ENCODE results near the gene HOXA6.

Gene HOXA6

DNA sequence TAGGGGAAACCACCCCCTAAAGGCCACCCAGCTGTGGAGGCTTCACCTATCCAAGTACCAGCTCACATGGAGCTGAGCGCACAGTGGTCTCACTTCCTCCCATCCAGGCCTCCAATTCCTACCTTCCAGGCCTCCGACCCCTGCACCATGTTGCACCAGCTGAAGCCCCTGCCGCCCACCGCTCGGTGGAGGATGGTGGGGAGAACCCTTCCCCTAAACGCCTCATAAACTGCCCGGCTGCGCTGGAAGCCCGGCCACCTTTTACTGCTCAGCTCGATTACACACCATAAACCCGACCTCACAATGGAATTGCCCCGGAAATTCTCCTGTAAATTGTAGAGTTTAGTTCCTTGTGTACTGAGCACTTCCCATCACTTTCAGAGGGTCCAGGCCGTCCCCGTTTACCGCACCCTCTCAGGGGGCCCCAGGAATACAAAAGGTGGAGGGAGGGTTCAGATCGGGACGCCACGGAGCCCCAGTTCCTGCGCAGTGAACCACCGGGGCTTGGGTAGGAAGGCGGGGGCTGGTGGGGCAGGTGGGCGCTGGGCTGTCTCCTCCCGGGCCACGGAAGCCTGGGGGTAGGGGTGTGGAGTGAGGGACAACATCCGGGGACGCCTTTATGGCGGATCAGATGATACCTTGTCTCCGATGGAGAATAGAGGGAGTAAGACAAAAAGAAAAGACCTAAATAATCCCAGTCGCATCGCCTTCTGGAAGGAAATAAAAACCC lies 10.3 kb upstream of the HOXA6 start:
- 58% methylated on average over 29 of the region's 30 CpGs for WGBS
- H3K36me3 ChIP-seq (ENCODE audit: insufficient read depth, low read length) = no peaks in the 10 kb centered on the region

DNA sequence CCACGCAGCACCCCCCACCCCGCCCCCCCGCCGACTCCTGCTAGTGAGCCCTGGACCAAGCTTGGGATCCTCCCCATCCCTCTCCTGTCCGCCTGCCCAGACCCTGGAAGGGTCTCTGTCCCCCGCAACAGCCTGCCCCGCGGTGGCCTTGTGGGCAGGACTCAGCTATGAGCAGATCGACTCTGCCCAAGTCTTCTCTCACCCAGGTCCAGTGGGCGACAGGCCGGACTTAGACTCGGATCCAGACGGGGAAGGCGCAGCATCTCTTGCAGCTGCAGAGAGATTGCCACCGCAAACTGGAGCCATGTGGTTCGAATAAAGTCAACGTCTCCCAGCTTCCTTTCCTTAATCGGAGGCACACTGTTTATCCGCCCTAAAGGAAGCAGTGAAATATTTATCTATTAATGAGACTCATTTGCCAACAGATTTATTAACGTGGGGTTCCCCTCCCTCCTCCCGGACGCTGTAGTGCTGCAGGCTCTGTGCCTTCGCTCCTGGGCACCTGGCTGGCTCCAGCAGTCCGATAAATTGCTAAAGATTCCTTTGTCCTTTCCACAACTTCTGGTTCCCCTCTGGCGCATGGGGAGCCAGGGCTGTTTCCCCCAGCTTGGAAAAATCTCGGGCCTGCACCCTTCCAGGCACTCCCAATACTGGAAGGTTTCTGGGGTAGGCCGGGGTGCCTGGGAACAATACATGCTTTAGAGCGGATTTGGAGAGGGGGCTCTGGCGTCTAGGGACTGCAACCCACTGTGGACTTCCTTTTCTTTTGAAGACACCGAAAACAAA lies 9.5 kb upstream of the HOXA6 start:
- Histone ChIP-seq H3K9ac (ENCODE audit: low read depth, low read length) (no peak overlapping the region), H3K4me1 (ENCODE audit: insufficient read depth, low read length) (no peaks in the 10 kb centered on the region; the same call in 1 of the 2 replicates), H3K36me3 (ENCODE audit: insufficient read depth, low read length) (no peaks in the 10 kb centered on the region), H3K27me3 (ENCODE audit: insufficient read depth, low read length) (peaks cover 100% of the 10 kb centered on the region), H3K4me3 (ENCODE audit: low read length) (no peak overlapping the region), H3K9me3 (ENCODE audit: insufficient read depth, low read depth, low read length) (peaks cover 3% of the 10 kb centered on the region; the same call in 1 of the 2 replicates), H3K27ac (ENCODE audit: low read depth, low read length) (no peak overlapping the region)
- WGBS = 36% methylated on average over 30 of the region's 30 CpGs

More for the DNA sequence above, 10.3 kb upstream of the HOXA6 start:
- peaks cover 3% of the 10 kb centered on the region; the same call in 1 of the 2 replicates for H3K9me3 ChIP-seq (ENCODE audit: insufficient read depth, low read depth, low read length)
- no peak overlapping the region for H3K9ac ChIP-seq (ENCODE audit: low read depth, low read length)
- H3K27ac ChIP-seq (ENCODE audit: low read depth, low read length) = no peak overlapping the region
- no peak overlapping the region for H3K4me3 ChIP-seq (ENCODE audit: low read length)
- H3K27me3 ChIP-seq (ENCODE audit: insufficient read depth, low read length) = peaks cover 100% of the 10 kb centered on the region
- no peaks in the 10 kb centered on the region; the same call in 1 of the 2 replicates for H3K4me1 ChIP-seq (ENCODE audit: insufficient read depth, low read length)

DNA sequence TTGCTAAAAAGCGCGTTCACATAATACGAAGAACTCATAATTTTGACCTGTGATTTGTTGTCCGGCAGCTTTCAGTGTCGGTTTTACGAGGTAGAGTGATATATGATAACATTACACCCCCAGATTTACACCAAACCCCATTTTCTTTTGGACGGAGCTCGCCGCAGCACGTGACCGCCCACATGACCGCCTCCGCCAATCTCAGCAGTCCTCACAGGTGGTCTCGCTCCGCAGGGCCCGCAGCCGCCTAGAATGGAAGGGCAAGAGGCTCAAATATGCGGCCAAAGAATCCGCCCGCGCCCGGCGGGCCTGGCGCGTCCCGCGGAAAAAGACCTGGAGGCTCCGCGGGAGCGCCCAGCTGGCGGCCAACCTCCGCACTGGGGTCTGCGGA lies 8.9 kb upstream of the HOXA6 start, which contains the start of gene HOXA7:
HOXA7 (minus strand) TSS at position 168 of the 391 bp plus-strand sequence; CDS start at position 38, 130 bp downstream.
- Histone ChIP-seq H3K4me3 (ENCODE audit: low read length) (peak within 1 kb of the TSS; percentile 51), H3K36me3 (ENCODE audit: insufficient read depth, low read length) (no peaks in the 10 kb centered on the region), H3K27me3 (ENCODE audit: insufficient read depth, low read length) (peaks cover 100% of the 10 kb centered on the region), H3K9me3 (ENCODE audit: insufficient read depth, low read depth, low read length) (peaks cover 3% of the 10 kb centered on the region; the same call in 1 of the 2 replicates), H3K9ac (ENCODE audit: low read depth, low read length) (no peak within 1 kb of the TSS), H3K4me1 (ENCODE audit: insufficient read depth, low read length) (no peaks in the 10 kb centered on the region; the same call in 1 of the 2 replicates), H3K27ac (ENCODE audit: low read depth, low read length) (no peak within 1 kb of the TSS)
- WGBS = 6% methylated on average over 32 of the region's 33 CpGs

DNA sequence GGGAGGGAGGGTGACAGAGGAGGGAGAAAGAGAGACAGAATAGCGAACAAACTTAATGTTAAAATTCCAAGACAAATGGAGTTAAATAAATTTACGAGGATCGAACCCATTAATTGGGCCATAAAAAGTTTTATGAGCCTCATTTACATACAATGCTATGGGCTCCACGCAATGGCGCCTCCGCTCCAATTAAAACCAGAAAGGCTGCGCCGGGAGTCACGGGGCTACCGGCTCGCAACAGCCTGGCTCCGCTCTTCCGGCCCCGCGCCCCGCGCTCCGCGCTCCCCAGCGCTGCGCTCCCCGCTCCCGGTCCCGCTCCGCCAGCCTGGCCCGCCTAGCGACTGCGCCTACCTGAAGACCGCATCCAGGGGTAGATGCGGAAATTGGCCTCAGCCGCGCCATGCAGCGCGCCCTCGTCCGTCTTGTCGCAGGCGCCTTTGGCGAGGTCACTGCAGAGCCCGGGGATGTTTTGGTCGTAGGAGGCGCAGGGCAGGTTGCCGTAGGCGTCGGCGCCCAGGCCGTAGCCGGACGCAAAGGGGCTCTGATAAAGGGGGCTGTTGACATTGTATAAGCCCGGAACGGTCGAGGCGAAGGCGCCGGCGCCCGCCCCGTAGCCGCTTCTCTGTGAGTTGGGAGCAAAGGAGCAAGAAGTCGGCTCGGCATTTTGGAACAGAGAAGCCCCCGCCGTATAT lies 8.4 kb upstream of the HOXA6 start:
- H3K4me3 ChIP-seq (ENCODE audit: low read length) = peak overlapping the region; percentile 51
- no peak overlapping the region for H3K27ac ChIP-seq (ENCODE audit: low read depth, low read length)
- H3K36me3 ChIP-seq (ENCODE audit: insufficient read depth, low read length) = no peaks in the 10 kb centered on the region
- H3K9ac ChIP-seq (ENCODE audit: low read depth, low read length) = no peak overlapping the region
- H3K4me1 ChIP-seq (ENCODE audit: insufficient read depth, low read length) = no peaks in the 10 kb centered on the region; the same call in 1 of the 2 replicates
- peaks cover 3% of the 10 kb centered on the region; the same call in 1 of the 2 replicates for H3K9me3 ChIP-seq (ENCODE audit: insufficient read depth, low read depth, low read length)
- peaks cover 100% of the 10 kb centered on the region for H3K27me3 ChIP-seq (ENCODE audit: insufficient read depth, low read length)
- 5% methylated on average over 63 of the region's 63 CpGs for WGBS

DNA sequence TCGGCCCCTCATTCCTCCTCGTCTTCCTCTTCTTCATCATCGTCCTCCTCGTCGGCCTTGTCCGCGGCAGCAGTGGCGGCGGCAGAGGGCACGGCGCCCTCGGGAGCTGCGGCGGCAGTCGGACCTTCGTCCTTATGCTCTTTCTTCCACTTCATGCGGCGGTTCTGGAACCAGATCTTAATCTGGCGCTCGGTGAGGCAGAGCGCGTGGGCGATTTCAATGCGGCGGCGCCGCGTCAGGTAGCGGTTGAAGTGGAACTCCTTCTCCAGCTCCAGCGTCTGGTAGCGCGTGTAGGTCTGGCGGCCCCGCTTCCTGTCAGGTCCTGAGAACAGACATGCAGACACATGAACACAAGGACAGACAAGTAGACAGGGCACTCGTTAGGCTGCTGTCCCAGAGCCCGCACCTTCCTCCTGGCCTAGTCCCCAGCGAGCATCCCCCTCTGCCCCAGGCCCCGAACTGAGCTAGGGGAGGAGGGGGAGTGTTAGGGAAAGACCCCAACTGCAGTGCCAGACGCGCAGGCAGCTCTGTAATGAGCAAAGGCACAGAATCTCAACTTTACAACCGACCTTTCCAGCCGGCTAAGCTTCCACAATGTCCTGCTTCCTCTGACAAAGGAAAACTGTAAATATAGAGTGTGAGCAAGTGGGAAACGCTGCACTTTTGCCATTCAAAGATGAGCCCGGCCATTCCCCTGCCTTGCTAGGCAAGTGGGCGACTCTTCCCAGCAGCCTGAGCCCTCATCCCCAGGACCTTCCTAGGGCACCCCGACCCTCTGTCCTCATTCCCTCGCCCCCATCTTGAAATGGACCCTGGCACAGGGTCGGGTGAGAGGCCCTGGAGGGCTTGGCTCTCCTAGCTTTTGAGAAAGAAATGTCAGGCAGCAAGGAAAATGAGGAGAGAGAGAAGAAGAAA lies 7.6 kb upstream of the HOXA6 start:
- H3K4me3 ChIP-seq (ENCODE audit: low read length) = no peak overlapping the region
- no peak overlapping the region for H3K9ac ChIP-seq (ENCODE audit: low read depth, low read length)
- no peak overlapping the region for H3K27ac ChIP-seq (ENCODE audit: low read depth, low read length)
- H3K4me1 ChIP-seq (ENCODE audit: insufficient read depth, low read length) = no peaks in the 10 kb centered on the region; the same call in 1 of the 2 replicates
- WGBS = 8% methylated on average over 45 of the region's 48 CpGs
- peaks cover 100% of the 10 kb centered on the region for H3K27me3 ChIP-seq (ENCODE audit: insufficient read depth, low read length)
- peaks cover 3% of the 10 kb centered on the region; the same call in 1 of the 2 replicates for H3K9me3 ChIP-seq (ENCODE audit: insufficient read depth, low read depth, low read length)
- H3K36me3 ChIP-seq (ENCODE audit: insufficient read depth, low read length) = no peaks in the 10 kb centered on the region

DNA sequence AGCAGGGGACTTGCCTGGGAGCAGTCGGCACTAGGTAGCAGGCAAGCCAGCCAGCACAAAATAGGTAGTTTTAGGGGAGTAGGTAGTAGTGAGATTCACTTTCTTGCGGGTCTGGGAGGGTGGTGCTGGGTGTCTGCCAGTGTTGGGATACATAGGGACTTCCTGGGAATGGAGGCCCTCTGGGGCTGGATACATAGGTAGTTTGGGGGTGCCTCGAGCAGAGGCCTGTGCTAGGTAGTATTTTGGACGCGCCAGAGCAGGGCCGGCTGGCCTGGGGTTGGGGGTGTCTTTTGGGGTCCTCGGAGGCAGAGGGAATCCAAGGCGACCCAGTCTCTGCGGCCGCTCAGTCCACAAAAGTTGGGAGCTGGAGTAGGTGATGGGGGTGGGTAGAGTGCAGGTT lies 6.8 kb upstream of the HOXA6 start:
- Histone ChIP-seq H3K9ac (ENCODE audit: low read depth, low read length) (no peak overlapping the region), H3K9me3 (ENCODE audit: insufficient read depth, low read depth, low read length) (peaks cover 3% of the 10 kb centered on the region; the same call in 1 of the 2 replicates), H3K27me3 (ENCODE audit: insufficient read depth, low read length) (peaks cover 100% of the 10 kb centered on the region), H3K4me1 (ENCODE audit: insufficient read depth, low read length) (no peaks in the 10 kb centered on the region; the same call in 1 of the 2 replicates), H3K4me3 (ENCODE audit: low read length) (no peak overlapping the region), H3K27ac (ENCODE audit: low read depth, low read length) (no peak overlapping the region), H3K36me3 (ENCODE audit: insufficient read depth, low read length) (no peaks in the 10 kb centered on the region)
- WGBS = 38% methylated on average over 10 of the region's 10 CpGs

DNA sequence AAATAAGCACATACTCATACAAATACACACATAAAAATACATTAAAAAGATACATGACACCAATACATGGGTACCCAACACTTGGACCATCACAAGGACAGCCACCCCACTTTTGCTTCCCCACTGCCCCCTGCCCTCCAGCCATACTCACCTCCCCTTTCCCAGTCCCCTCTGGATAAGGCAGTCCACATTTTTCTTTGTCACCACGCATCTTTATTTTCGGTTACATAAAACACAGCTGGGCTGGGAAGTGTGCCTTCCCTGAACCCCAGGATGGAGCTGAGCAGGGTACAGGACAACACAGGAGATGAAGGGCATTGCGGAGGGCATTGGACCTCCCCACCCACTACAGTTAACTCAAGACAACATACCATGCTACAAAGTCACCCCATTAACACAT lies 6.0 kb upstream of the HOXA6 start:
- 34% methylated on average over 3 of the region's 3 CpGs for WGBS
- no peak overlapping the region for H3K9ac ChIP-seq (ENCODE audit: low read depth, low read length)
- no peak overlapping the region for H3K27ac ChIP-seq (ENCODE audit: low read depth, low read length)
- H3K4me3 ChIP-seq (ENCODE audit: low read length) = no peak overlapping the region
- peaks cover 3% of the 10 kb centered on the region; the same call in 1 of the 2 replicates for H3K9me3 ChIP-seq (ENCODE audit: insufficient read depth, low read depth, low read length)
- H3K4me1 ChIP-seq (ENCODE audit: insufficient read depth, low read length) = no peaks in the 10 kb centered on the region; the same call in 1 of the 2 replicates
- no peaks in the 10 kb centered on the region for H3K36me3 ChIP-seq (ENCODE audit: insufficient read depth, low read length)
- H3K27me3 ChIP-seq (ENCODE audit: insufficient read depth, low read length) = peaks cover 100% of the 10 kb centered on the region

DNA sequence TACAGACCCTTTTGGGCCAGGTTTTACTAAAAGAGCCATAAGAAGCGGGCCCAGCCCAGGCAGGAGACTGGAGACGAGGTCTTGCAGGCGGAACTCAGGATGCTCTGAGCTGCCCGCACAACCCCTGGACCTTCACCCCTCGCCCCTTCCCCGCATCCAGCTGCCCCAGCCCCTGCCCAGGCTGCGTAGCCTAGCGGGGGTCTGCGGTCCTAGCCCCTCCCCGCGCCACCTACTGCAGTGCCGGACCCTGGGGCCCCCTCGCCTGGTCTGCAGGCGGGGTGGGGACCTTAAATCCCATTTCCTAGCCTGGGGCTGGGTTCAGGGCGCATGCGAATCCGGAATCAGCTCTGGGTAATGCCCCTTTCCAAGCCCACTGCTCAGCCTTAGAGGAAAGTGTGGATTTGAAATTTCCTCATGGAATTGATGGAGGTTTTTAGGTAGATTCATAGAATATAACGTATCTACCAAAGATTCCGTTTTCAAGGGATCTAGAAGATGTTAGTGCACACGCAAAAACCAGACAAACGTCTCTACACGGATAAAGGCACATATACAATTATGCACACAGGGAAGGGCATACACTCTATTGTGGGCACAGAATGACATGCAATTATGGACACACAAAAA lies 5.4 kb upstream of the HOXA6 start:
- WGBS = 16% methylated on average over 21 of the region's 22 CpGs
- Histone ChIP-seq H3K27me3 (ENCODE audit: insufficient read depth, low read length) (peaks cover 100% of the 10 kb centered on the region), H3K9me3 (ENCODE audit: insufficient read depth, low read depth, low read length) (peaks cover 3% of the 10 kb centered on the region; the same call in 1 of the 2 replicates), H3K27ac (ENCODE audit: low read depth, low read length) (no peak overlapping the region), H3K4me1 (ENCODE audit: insufficient read depth, low read length) (no peaks in the 10 kb centered on the region; the same call in 1 of the 2 replicates), H3K9ac (ENCODE audit: low read depth, low read length) (no peak overlapping the region), H3K36me3 (ENCODE audit: insufficient read depth, low read length) (no peaks in the 10 kb centered on the region), H3K4me3 (ENCODE audit: low read length) (no peak overlapping the region)

DNA sequence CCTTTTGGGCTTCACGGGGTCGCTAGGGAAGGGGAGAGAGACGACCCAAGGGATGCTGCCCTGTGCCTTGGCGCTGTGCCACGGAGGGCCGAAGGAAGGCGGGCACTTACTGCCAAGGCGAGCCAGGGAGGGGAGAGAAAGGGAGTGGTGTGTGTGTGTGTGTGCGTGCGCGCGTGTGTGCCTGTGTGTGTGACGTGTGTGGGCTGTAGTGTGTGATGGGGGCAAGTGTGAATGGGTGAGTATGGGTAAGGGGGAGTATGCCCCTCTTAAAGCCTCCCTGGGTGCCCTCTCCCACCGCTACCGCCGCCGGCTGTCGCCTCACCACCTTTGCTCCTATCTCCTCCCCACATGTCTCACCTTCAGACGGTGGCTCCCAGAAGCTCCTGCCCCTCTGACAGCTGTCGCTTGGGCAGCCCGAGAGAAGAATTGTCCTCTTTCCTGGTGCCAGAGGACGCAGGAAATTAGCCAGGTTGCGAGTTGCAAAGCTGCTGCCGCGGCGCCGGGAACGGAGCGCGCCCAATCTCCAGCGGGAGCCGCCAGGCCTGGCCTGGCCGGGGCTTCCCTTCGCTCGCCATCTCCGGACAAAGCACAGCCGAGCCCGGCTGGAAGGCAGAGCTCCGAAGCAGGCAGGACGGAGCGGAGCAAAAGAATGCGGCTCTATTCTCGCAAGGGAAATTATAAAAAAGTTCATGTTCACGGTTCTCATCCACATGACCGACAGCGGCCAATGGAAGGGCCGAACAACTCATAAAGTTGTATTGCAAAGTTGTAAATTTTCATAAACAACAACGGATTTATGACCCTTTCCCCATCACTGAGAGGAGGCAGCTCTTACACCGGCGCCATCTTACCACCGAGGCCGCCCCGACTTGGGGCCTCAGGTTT lies 4.6 kb upstream of the HOXA6 start, which contains the start of gene HOXA3:
HOXA3 (minus strand) TSS at position 653 of the 885 bp plus-strand sequence. CDS start 41,943 bp downstream, outside the sequence.
- Histone ChIP-seq H3K36me3 (ENCODE audit: insufficient read depth, low read length) (no peaks in the 10 kb centered on the region), H3K27ac (ENCODE audit: low read depth, low read length) (no peak within 1 kb of the TSS), H3K9ac (ENCODE audit: low read depth, low read length) (no peak within 1 kb of the TSS), H3K4me1 (ENCODE audit: insufficient read depth, low read length) (no peaks in the 10 kb centered on the region; the same call in 1 of the 2 replicates), H3K4me3 (ENCODE audit: low read length) (no peak within 1 kb of the TSS), H3K27me3 (ENCODE audit: insufficient read depth, low read length) (peaks cover 100% of the 10 kb centered on the region), H3K9me3 (ENCODE audit: insufficient read depth, low read depth, low read length) (peaks cover 3% of the 10 kb centered on the region; the same call in 1 of the 2 replicates)
- WGBS = 8% methylated on average over 53 of the region's 53 CpGs
